Endothelial cell (in vitro differentiated cells): ENCODE measurements around the gene MUS81. TPM values are rescaled to one million over a fixed set of nuclear protein-coding genes. Genes with fewer than 3 reads are reported as not detected.
A peak's percentile ranks its signal among the peaks of the same experiment; 100 is the strongest.

Experiments used
- DNase-seq: peaks from one replicate; pipeline ENCODE4 v3.0.0; 2021; ENCODE audit warnings: low spot score
- H3K27ac Mint-ChIP-seq: one replicate; pipeline ENCODE4 v1.8.0; 2021; ENCODE audit warnings: mixed read lengths, inconsistent platforms; ENCODE audit not compliant: unreplicated experiment
- H3K27me3 Mint-ChIP-seq: one replicate; pipeline ENCODE4 v1.8.0; 2021; ENCODE audit warnings: mild to moderate bottlenecking, moderate library complexity, mixed read lengths, inconsistent platforms; ENCODE audit not compliant: unreplicated experiment
- H3K36me3 Mint-ChIP-seq: one replicate; pipeline ENCODE4 v1.8.0; 2021; ENCODE audit warnings: mild to moderate bottlenecking, low read depth, mixed read lengths, inconsistent platforms; ENCODE audit not compliant: unreplicated experiment
- H3K4me1 Mint-ChIP-seq: one replicate; pipeline ENCODE4 v1.8.0; 2021; ENCODE audit warnings: mild to moderate bottlenecking, mixed read lengths, inconsistent platforms; ENCODE audit not compliant: unreplicated experiment
- H3K4me3 Mint-ChIP-seq: one replicate; pipeline ENCODE4 v1.8.0; 2021; ENCODE audit warnings: mild to moderate bottlenecking, mixed read lengths, inconsistent platforms; ENCODE audit not compliant: unreplicated experiment
- H3K9me3 Mint-ChIP-seq: one replicate; pipeline ENCODE4 v1.8.0; 2021; ENCODE audit warnings: mixed read lengths, inconsistent platforms; ENCODE audit not compliant: unreplicated experiment
- CTCF ChIP-seq: fragments of 200-600 bp; sonication (generic); IDR thresholded peaks from one replicate; pipeline ENCODE4 v1.5.0; 2021; ENCODE audit warnings: antibody characterized with exemption; ENCODE audit not compliant: unreplicated experiment
- total RNA-seq: library from RNA; stranded (reverse); fragmentation: NEBNext Ultra II Directional; extraction: Animal tissue kit (Norgen Biotek cat#: 25700); gene quantifications from one replicate; pipeline ENCODE4 v1.2.1, GENCODE V29; 2021; ENCODE audit not compliant: unreplicated experiment

Gene MUS81
- total RNA-seq, 1 donor from 2014 or later: 73.8 TPM

DNA sequence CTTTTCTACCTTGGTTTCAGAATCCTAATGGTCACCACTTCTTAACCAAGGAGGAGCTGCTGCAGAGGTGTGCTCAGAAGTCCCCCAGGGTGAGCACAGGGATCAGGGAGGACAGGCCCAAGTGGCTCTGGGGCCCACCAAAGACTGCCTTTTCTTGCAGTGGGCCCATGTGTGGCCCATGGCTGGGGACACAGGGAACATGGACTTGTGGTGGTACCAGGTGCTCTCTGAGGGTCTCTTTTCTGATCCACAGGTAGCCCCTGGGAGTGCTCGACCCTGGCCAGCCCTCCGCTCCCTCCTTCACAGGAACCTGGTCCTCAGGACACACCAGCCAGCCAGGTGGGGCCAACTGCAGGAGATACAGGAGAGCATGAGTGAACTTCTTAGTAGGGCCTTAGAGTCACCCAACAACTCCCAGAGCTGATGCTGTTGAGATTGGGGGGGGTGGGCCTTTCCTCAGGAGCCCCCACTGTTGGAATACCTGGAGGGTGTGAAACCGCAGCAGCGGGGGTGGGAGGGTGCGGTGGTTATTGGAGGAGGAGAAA is 2.0 kb downstream of the MUS81 start:
- no peaks in the 10 kb centered on the region for H3K9me3 Mint-ChIP-seq
- no peak for TF ChIP-seq CTCF
- DNase-seq: peak; percentile 3
- peaks cover 28% of the 10 kb centered on the region for H3K4me1 Mint-ChIP-seq
- peaks cover 22% of the 10 kb centered on the region for H3K36me3 Mint-ChIP-seq
- peak overlapping the region; percentile 53 for H3K27ac Mint-ChIP-seq
- peak overlapping the region; percentile 81 for H3K4me3 Mint-ChIP-seq
- peaks cover 20% of the 10 kb centered on the region for H3K27me3 Mint-ChIP-seq

GRCh38 chr11:65862941-65863888 is 3.0 kb downstream of the MUS81 start:
- Mint-ChIP-seq H3K4me3 (peak overlapping the region; percentile 81), H3K27me3 (peaks cover 25% of the 10 kb centered on the region), H3K4me1 (peaks cover 34% of the 10 kb centered on the region), H3K27ac (peak overlapping the region; percentile 53), H3K36me3 (peaks cover 26% of the 10 kb centered on the region), H3K9me3 (no peaks in the 10 kb centered on the region)
- TF ChIP-seq CTCF: no peak
- peak; percentile 1 for DNase-seq

DNA sequence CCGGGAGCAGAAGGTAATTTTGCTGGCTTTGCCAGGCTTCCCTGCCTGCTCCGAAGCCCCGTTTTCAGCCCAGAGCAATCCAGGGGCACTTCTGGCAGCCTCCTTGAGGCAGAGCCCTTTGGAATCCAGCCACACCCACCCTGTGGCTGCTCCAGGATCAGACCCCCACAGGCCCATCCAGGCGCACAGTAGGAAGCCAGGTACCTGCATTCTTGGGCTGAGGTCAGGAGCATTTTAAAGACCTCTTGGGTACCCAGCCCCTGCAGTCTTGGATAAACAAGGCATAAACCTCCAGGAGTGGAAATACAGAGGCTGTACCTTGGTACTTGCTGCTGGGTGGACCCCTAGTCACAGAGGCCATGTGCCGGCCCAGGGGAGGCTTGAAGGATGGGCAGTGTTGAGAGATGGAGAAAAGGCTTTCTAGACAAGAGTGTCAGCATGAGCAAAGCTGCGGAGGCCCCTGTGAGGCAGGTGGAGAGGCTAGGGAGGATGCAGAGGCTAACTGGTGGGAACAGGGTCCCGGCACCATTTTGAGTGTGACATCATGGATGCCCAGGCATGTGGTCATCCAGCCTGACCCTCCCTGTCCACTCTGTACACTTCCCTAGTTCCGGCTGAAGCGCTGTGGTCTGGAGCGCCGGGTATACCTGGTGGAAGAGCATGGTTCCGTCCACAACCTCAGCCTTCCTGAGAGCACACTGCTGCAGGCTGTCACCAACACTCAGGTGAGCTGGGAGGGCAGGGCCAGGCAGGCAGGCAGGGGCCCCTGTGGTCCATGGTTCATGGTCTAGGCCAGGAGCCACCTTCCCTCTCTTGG is 3.9 kb downstream of the MUS81 start:
- Mint-ChIP-seq H3K4me3 (no peak overlapping the region), H3K27ac (no peak overlapping the region), H3K36me3 (peaks cover 32% of the 10 kb centered on the region), H3K4me1 (peaks cover 29% of the 10 kb centered on the region), H3K27me3 (peaks cover 21% of the 10 kb centered on the region), H3K9me3 (no peaks in the 10 kb centered on the region)
- DNase-seq: no peak
- TF ChIP-seq CTCF: no peak

DNA sequence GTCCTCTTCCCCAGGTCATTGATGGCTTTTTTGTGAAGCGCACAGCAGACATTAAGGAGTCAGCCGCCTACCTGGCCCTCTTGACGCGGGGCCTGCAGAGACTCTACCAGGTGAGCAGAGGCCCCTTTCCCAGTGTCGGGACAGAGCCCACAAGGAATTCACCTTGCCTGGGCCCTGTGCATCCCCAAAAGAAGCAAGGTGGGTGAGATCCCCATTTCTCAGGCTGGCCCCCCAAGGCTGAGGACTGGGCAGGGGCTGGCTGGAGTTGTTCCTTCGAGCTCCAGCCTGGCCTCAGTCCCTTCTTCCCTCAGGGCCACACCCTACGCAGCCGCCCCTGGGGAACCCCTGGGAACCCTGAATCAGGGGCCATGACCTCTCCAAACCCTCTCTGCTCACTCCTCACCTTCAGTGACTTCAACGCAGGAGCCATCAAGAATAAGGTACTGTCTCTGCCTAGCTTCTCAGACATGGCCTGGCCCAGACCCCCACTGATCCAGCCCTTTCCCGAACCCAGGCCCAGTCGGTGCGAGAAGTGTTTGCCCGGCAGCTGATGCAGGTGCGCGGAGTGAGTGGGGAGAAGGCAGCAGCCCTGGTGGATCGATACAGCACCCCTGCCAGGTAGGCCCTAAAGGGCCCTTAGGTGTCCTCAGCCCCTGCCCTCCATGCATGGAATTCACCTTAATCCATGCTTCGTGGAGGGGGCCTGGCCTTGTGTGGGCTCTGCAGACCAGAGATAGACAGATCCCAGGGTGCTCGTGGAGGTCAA is 4.7 kb downstream of the MUS81 start:
- no peak for TF ChIP-seq CTCF
- peaks cover 35% of the 10 kb centered on the region for H3K36me3 Mint-ChIP-seq
- H3K4me1 Mint-ChIP-seq: peaks cover 34% of the 10 kb centered on the region
- no peaks in the 10 kb centered on the region for H3K9me3 Mint-ChIP-seq
- no peak for DNase-seq
- no peak overlapping the region for H3K4me3 Mint-ChIP-seq
- H3K27me3 Mint-ChIP-seq: peaks cover 24% of the 10 kb centered on the region
- no peak overlapping the region for H3K27ac Mint-ChIP-seq
